CD8-positive, alpha-beta memory T cell (primary cell): ENCODE measurements around the gene MAP3K5. TPM values are rescaled to one million over a fixed set of nuclear protein-coding genes. Genes with fewer than 3 reads are reported as not detected.

Source experiments
- CTCF ChIA-PET: fragments of 350-600 bp; sonication (Branson Sonifier 250); formaldehyde crosslinking; loops from one replicate; lab custom pipeline; 2021; ENCODE audit warnings: antibody characterized with exemption; lab: Charles Lee
- POLR2A ChIA-PET: fragments of 350-600 bp; sonication (Branson Sonifier 250); formaldehyde crosslinking; loops from one replicate; lab custom pipeline; 2021; ENCODE audit warnings: antibody characterized with exemption; lab: Charles Lee
- DNase-seq, 5 donors: peaks; one replicate each; pipeline versions ENCODE4 v3.0.0 to v3.0.0-alpha.2; 2020 to 2022; ENCODE audit warnings: mixed read lengths in 1 of 5
- H3K27ac ChIP-seq: one replicate; pipeline ENCODE4 v1.7.0; 2013; ENCODE audit warnings: low read depth, mild to moderate bottlenecking, low read length, moderate library complexity
- H3K27me3 ChIP-seq: 2 replicates; pipeline ENCODE4 v1.7.0; 2013; ENCODE audit warnings: low read length, mild to moderate bottlenecking; ENCODE audit not compliant: insufficient read depth, poor library complexity, severe bottlenecking
- H3K36me3 ChIP-seq: 2 replicates; pipeline ENCODE4 v1.7.0; 2013; ENCODE audit warnings: mild to moderate bottlenecking, low read length, moderate library complexity; ENCODE audit not compliant: insufficient read depth
- H3K4me1 ChIP-seq: 2 replicates; pipeline ENCODE4 v1.7.0; 2013; ENCODE audit warnings: mild to moderate bottlenecking, low read length, moderate library complexity; ENCODE audit not compliant: insufficient read depth
- H3K4me3 ChIP-seq: 2 replicates; pipeline ENCODE4 v1.7.0; 2013; ENCODE audit warnings: mild to moderate bottlenecking, low read length
- H3K9me3 ChIP-seq: 2 replicates; pipeline ENCODE4 v1.7.0; 2013; ENCODE audit warnings: mild to moderate bottlenecking, low read length
- H3K27ac Mint-ChIP-seq, 8 donors: one replicate each; pipeline ENCODE4 v1.8.0; 2020 to 2021; ENCODE audit warnings: mixed read lengths in 8 of 8, mild to moderate bottlenecking in 6 of 8, inconsistent platforms in 3 of 8, moderate library complexity in 3 of 8
- H3K27me3 Mint-ChIP-seq, 2 donors: one replicate each; pipeline ENCODE4 v1.8.0; 2020 to 2021; ENCODE audit warnings: mixed read lengths in 2 of 2, mild to moderate bottlenecking in 1 of 2, moderate library complexity in 1 of 2
- H3K36me3 Mint-ChIP-seq, 3 donors: one replicate each; pipeline ENCODE4 v1.8.0; 2020 to 2021; ENCODE audit warnings: mixed read lengths in 3 of 3, inconsistent platforms in 1 of 3, mild to moderate bottlenecking in 1 of 3
- H3K4me1 Mint-ChIP-seq, 3 donors: one replicate each; pipeline ENCODE4 v1.8.0; 2020 to 2021; ENCODE audit warnings: mixed read lengths in 3 of 3, inconsistent platforms in 1 of 3, mild to moderate bottlenecking in 1 of 3
- H3K4me3 Mint-ChIP-seq, 7 donors: one replicate each; pipeline ENCODE4 v1.8.0; 2020 to 2021; ENCODE audit warnings: mixed read lengths in 7 of 7, mild to moderate bottlenecking in 6 of 7, moderate library complexity in 4 of 7, inconsistent platforms in 2 of 7
- H3K9me3 Mint-ChIP-seq, 5 donors: one replicate each; pipeline ENCODE4 v1.8.0; 2020 to 2022; ENCODE audit warnings: mixed read lengths in 5 of 5, mild to moderate bottlenecking in 3 of 5, moderate library complexity in 2 of 5, inconsistent platforms in 1 of 5
- polyA plus RNA-seq: library from polyadenylated mRNA; unstranded; fragments of 300-500 nt; fragmentation: Illumina TruSeq; gene quantifications from one replicate; pipeline ENCODE4 v1.2.3, GENCODE V29; 2021
- total RNA-seq, 2 experiments: library from RNA; stranded (reverse); gene quantifications; one replicate each; pipeline ENCODE4 v1.2.3, GENCODE V29; 2021

Gene MAP3K5
- total and polyA plus RNA-seq, 3 experiments from 2014 or later, result 12.6 to 19.9 (median 12.9) TPM

DNA sequence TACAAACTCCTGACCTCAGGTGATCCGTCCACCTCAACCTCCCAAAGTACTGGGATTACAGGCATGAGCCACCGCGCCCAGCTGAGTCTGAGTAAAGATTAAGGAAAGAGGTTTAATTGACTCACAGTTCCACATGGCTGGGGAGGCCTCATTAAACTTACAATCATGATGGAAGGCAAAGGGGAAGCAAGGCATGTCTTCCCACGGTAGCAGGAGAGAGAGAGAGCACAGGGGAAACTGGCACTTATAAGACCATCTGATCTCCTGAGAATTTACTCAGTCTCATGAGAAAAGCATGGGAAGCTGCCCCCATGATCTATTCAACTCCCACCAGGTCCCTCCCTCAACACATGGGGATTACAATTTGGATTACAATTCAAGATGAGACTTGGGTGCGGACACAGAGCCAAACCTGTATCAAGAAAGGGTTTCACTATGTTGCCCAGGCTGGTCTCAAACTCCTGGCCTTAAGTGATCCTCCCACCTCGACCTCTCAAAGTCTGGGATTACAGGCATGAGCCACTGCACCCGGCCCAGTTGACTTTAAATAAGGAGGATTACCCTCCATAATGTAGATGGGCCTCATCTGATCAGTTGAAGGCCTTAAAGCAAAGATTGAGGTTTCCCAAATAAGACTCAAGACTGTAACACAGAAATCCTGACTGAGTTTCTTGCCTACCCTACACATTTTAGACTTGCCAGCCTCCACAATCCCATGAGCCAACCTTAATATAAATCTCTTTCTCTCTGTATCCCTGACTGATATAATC, 17.0 kb upstream of the MAP3K5 start:
- no peak overlapping the region for H3K27ac ChIP-seq
- H3K4me3 ChIP-seq, result no peak overlapping the region
- Mint-ChIP-seq H3K4me3 (no peak overlapping the region), H3K27ac (no peak overlapping the region), H3K36me3 (no peaks in the 10 kb centered on the region), H3K9me3 (no peaks in the 10 kb centered on the region), H3K27me3 (peaks cover 0 to 1% of the 10 kb centered on the region in 2 donors), H3K4me1 (no peaks in the 10 kb centered on the region)
- no peaks in the 10 kb centered on the region for H3K9me3 ChIP-seq
- no peaks in the 10 kb centered on the region for H3K27me3 ChIP-seq
- ChIA-PET CTCF (no interaction called here), POLR2A (no interaction called here)
- DNase-seq, result no peak
- no peaks in the 10 kb centered on the region for H3K36me3 ChIP-seq
- no peaks in the 10 kb centered on the region for H3K4me1 ChIP-seq

DNA sequence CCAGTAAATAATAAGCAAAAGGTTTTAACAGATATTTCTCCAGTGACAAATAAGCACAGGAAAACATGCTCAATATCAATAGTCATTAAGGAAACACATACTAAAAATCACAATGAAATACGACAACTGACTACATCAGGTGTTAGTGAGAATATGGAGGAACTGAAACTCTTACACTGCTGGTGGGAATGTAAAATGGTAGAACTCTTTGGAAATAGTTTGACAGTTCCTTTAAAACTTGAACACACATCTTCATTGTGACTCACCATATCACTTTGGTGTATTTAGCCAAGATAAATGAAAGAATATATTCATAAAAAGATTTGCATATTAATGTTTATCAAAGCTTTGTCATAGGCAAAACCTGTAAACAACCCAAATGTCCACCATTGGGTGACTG, 11.3 kb upstream of the MAP3K5 start:
- H3K4me3 ChIP-seq, result no peak overlapping the region
- ChIA-PET CTCF (interaction anchor here (1.6 kb wide), 1 partner anchor 12 kb away, joined by 5 read pairs; the partner anchor contains the start of gene MAP3K5), POLR2A (no interaction called here)
- no peak overlapping the region for H3K27ac ChIP-seq
- H3K4me1 ChIP-seq, result no peaks in the 10 kb centered on the region
- H3K9me3 ChIP-seq, result no peaks in the 10 kb centered on the region
- H3K4me1 Mint-ChIP-seq, result no peaks in the 10 kb centered on the region
- peaks cover 0 to under 1% (median 0%) of the 10 kb centered on the region in 3 donors for H3K36me3 Mint-ChIP-seq
- no peak overlapping the region for H3K4me3 Mint-ChIP-seq
- no peaks in the 10 kb centered on the region for H3K36me3 ChIP-seq
- DNase-seq, result no peak
- H3K27ac Mint-ChIP-seq, result no peak overlapping the region
- H3K27me3 Mint-ChIP-seq, result peaks cover 3 to 6% of the 10 kb centered on the region in 2 donors
- H3K27me3 ChIP-seq, result no peaks in the 10 kb centered on the region
- no peaks in the 10 kb centered on the region for H3K9me3 Mint-ChIP-seq

DNA sequence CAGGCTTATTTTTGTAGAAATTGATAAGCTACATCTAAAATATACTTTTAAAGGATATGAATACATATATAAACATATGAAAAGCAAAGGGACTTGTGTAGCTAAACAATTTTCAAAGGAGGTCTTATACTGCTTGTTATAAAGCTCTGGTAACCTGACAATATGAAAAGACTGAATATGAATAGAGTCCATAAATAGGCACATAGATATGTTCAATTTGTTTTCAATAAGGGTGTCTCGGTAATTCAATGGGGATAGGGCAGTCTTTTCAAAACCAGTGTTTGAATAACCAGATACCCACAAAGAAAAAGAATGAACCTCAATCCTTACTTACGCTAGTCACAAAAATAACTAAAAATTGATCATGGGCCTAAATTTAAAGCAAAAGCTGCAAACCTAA, 9.3 kb upstream of the MAP3K5 start:
- H3K9me3 Mint-ChIP-seq, result peaks cover 0 to 7% (median 0%) of the 10 kb centered on the region in 5 donors
- H3K4me3 Mint-ChIP-seq, result no peak overlapping the region
- Histone ChIP-seq H3K36me3 (no peaks in the 10 kb centered on the region), H3K4me3 (no peak overlapping the region), H3K27ac (no peak overlapping the region), H3K4me1 (no peaks in the 10 kb centered on the region), H3K9me3 (no peaks in the 10 kb centered on the region), H3K27me3 (no peaks in the 10 kb centered on the region)
- DNase-seq, result no peak
- peaks cover 3 to 6% of the 10 kb centered on the region in 2 donors for H3K27me3 Mint-ChIP-seq
- H3K27ac Mint-ChIP-seq, result no peak overlapping the region
- POLR2A ChIA-PET, result no interaction called here
- peaks cover 0 to 12% (median 0%) of the 10 kb centered on the region in 3 donors for H3K36me3 Mint-ChIP-seq
- CTCF ChIA-PET, result interaction anchor here (1.9 to 2.9 kb wide), 2 partner anchors 9 to 158 kb away, joined by 9 to 11 read pairs; partner anchors contain the start of gene MAP3K5
- H3K4me1 Mint-ChIP-seq, result no peaks in the 10 kb centered on the region

DNA sequence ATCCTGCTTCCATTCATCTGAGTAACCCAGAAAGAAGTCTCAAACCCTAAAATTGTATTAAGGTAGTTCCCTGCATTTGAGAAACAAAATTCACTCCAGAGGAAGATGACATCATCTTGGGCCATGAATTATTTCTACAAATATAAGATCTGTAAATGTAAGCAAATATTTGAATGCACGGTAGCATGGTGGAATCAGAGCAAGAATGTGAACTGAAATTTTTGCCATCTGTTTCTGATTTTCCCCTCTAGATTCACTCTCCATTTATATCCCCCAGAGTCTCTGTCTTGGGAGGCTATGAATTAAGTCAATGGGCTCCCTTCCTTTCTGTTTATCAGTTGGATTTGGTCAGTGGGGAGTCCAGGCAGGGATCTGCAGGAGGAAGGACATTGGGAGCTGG, 5.8 kb upstream of the MAP3K5 start:
- Mint-ChIP-seq H3K36me3 (peaks cover 0 to 12% (median 0%) of the 10 kb centered on the region in 3 donors), H3K4me1 (peaks cover 5 to 6% (median 6%) of the 10 kb centered on the region in 3 donors), H3K27ac (no peak overlapping the region), H3K27me3 (peaks cover 3 to 6% of the 10 kb centered on the region in 2 donors), H3K9me3 (peaks cover 0 to 7% (median 0%) of the 10 kb centered on the region in 5 donors), H3K4me3 (no peak overlapping the region)
- Histone ChIP-seq H3K4me1 (peaks cover 7% of the 10 kb centered on the region), H3K4me3 (no peak overlapping the region), H3K27me3 (no peaks in the 10 kb centered on the region), H3K27ac (no peak overlapping the region), H3K9me3 (no peaks in the 10 kb centered on the region), H3K36me3 (no peaks in the 10 kb centered on the region)
- ChIA-PET POLR2A (no interaction called here), CTCF (interaction anchor here (6.2 kb wide), 1 partner anchor 153 kb away, joined by 52 read pairs; no protein-coding TSS in a partner anchor)
- no peak for DNase-seq

DNA sequence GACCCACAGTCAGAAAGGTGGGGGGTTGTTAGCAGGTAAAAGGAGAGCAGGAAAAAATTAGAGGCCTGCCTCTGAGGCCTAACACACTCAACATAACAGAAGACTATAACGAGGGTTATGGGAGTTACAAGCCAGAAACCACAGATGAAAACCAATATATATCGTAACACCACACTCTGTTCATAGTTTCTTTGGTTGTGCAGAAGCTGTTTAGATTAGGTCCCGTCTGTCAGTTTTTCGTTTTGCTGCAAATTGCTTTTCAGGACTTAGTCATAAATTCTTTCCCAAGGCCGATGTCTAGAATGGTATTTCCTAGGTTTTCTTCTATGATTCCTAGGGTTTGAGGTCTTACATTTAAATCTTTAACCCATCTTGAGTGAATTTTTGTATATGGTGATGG, 3.7 kb upstream of the MAP3K5 start:
- POLR2A ChIA-PET, result no interaction called here

DNA sequence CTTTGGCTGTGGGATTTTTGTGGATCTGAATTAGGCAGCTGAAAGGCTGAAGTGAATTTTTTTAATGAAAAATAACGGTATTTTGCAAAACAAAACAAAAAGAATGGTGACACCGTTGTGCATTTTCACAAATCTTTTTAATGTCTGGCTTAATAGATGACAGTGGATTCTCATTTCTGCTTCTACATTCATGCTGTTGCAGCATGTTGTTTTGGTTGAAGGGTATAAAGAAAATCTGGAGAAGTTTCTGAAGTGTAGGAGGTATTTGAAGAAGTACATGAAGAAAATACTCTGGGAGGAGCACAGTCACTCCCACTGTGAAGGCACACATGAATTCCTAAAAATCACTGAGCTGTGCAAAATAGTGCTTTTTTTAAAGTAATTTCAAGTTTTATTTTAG, 3.1 kb upstream of the MAP3K5 start:
- Histone ChIP-seq H3K27ac (no peak overlapping the region), H3K36me3 (no peaks in the 10 kb centered on the region), H3K9me3 (no peaks in the 10 kb centered on the region), H3K4me1 (peaks cover 13% of the 10 kb centered on the region), H3K27me3 (no peaks in the 10 kb centered on the region), H3K4me3 (no peak overlapping the region)
- H3K27ac Mint-ChIP-seq, result peak overlapping the region in 1 of 8 donors; percentile 26
- POLR2A ChIA-PET, result no interaction called here
- CTCF ChIA-PET, result interaction anchor here (0.6 to 6.2 kb wide), 3 partner anchors 28 to 150 kb away, joined by 3 to 52 read pairs (median 3); no protein-coding TSS in a partner anchor
- peaks cover 13 to 18% (median 16%) of the 10 kb centered on the region in 3 donors for H3K4me1 Mint-ChIP-seq
- H3K9me3 Mint-ChIP-seq, result peaks cover 0 to 7% (median 0%) of the 10 kb centered on the region in 5 donors
- no peak for DNase-seq
- H3K27me3 Mint-ChIP-seq, result peaks cover 0 to 2% of the 10 kb centered on the region in 2 donors
- H3K36me3 Mint-ChIP-seq, result peaks cover 0 to 12% (median 11%) of the 10 kb centered on the region in 3 donors
- H3K4me3 Mint-ChIP-seq, result no peak overlapping the region

More for the DNA sequence above, 3.7 kb upstream of the MAP3K5 start:
- Mint-ChIP-seq H3K27ac (peak overlapping the region in 1 of 8 donors; percentile 63), H3K4me3 (peak overlapping the region in 1 of 7 donors; percentile 20), H3K36me3 (peaks cover 0 to 12% (median 10%) of the 10 kb centered on the region in 3 donors), H3K4me1 (peaks cover 9 to 11% (median 10%) of the 10 kb centered on the region in 3 donors), H3K9me3 (peaks cover 0 to 7% (median 0%) of the 10 kb centered on the region in 5 donors), H3K27me3 (peaks cover 0 to 3% of the 10 kb centered on the region in 2 donors)
- CTCF ChIA-PET, result interaction anchor here (6.2 kb wide), 1 partner anchor 151 kb away, joined by 52 read pairs; no protein-coding TSS in a partner anchor
- Histone ChIP-seq H3K4me1 (peaks cover 8% of the 10 kb centered on the region), H3K27ac (no peak overlapping the region), H3K27me3 (no peaks in the 10 kb centered on the region), H3K9me3 (no peaks in the 10 kb centered on the region), H3K4me3 (no peak overlapping the region), H3K36me3 (no peaks in the 10 kb centered on the region)
- DNase-seq, result no peak

DNA sequence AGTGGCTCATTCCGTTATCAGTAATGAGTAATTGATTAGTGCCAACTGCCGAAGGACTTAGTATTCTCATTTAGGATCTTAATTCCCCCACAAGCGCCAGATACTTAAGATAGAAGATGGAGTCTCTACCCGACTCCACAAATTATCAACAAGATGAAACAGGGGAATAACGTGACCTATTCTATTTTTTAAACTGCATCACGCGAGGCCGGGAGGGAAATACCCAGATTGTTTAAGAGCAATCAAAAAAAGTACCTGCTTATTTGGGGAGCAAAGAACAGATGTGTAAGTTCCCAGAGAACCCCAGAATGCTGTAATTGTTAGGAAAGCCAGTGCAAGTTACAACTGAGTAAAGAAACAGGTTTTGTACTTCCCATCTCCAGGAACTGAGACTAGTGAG, 1.1 kb upstream of the MAP3K5 start:
- Mint-ChIP-seq H3K4me1 (peaks cover 27 to 36% (median 34%) of the 10 kb centered on the region in 3 donors), H3K27ac (peak overlapping the region; percentile 94 to 99 (median 96)), H3K9me3 (peaks cover 0 to 7% (median 0%) of the 10 kb centered on the region in 5 donors), H3K4me3 (peak overlapping the region; percentile 91 to 99 (median 97)), H3K27me3 (no peaks in the 10 kb centered on the region), H3K36me3 (peaks cover 3 to 15% (median 9%) of the 10 kb centered on the region in 3 donors)
- Histone ChIP-seq H3K27ac (peak overlapping the region; percentile 94), H3K27me3 (no peaks in the 10 kb centered on the region), H3K4me1 (peaks cover 31% of the 10 kb centered on the region), H3K4me3 (peak overlapping the region; percentile 99), H3K9me3 (no peaks in the 10 kb centered on the region), H3K36me3 (no peaks in the 10 kb centered on the region)
- ChIA-PET POLR2A (interaction anchor here (1.1 to 3.1 kb wide), 6 partner anchors 29 to 503 kb away, joined by 3 to 47 read pairs (median 12); partner anchors contain the start of gene BCLAF1), CTCF (interaction anchor here (0.7 to 9.8 kb wide), 17 partner anchors 12 to 189 kb away, joined by 3 to 362 read pairs (median 18); no protein-coding TSS in a partner anchor)
- DNase-seq, result peak in 1 of 5 donors; percentile 25
